ENCODE results near the gene MPV17.
"Not testable (repeated sequence)": the region's sequence is repeated elsewhere in the genome, so short reads cannot be mapped to it uniquely, and the experiment has no call there.

The MPV17 gene, protein sequence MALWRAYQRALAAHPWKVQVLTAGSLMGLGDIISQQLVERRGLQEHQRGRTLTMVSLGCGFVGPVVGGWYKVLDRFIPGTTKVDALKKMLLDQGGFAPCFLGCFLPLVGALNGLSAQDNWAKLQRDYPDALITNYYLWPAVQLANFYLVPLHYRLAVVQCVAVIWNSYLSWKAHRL
- total RNA-seq: 12.8 to 18.0 reads per million in 2 donors

DNA sequence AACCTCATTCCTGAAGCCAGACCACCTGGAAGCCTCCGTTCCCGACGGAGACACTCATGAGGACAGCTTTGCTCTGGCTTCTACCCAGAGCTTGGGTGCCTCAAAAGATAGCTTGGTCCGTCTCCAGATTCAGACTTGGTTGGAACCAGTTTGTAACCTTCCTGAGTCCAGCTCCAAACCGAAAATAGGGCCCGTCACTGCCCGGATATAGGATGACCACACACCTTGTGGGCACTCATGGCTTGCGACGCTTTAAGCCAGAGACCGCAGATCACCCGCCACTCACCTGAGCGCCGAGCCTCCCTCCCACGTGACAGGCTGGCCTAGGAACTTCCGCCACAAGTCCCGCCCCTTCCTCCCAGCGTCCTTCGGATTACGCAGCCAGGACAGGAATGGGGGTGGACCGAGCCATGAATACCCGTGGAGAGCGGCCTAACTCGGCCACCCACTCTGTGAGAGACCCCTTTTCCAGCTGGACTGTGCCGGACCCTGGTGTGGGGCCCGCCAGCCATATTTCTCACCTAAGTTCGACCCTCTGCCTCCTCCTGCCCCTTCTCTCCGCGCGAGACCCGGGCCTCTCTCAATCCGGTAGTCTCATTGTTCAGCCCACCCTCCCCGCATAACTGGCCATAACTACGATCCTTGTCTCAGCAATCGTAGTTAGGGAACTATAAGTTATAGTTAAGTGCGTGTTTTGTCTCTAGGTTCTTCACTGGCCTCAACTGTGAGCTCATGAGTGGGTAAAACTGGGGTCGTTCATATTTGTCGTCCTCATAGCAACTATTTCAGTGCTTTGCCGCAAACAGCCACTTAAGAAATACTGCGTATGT lies at the start of gene MPV17:
Gene MPV17 (minus strand): TSS at position 332 of the 830 bp plus-strand sequence. CDS start 580 bp downstream, outside the sequence.
- peak; percentile 66 to 92 (median 77) for DNase-seq

- peak in 1 of 5 experiments; percentile 49 for DNase-seq
These were observed 48.1 kb upstream of the MPV17 start for GRCh38 chr2:27370816-27371620.

GRCh38 chr2:27370026-27370815 lies 47.3 kb upstream of the MPV17 start, which contains the start of the genes EIF2B4 and SNX17:
EIF2B4 (minus strand) TSS chr2:27370338; CDS start chr2:27370314, 24 bp downstream.
SNX17 (plus strand) TSS chr2:27370616; CDS start chr2:27370744, 128 bp downstream.
- peak; percentile 97 to 100 (median 99) for DNase-seq

DNA sequence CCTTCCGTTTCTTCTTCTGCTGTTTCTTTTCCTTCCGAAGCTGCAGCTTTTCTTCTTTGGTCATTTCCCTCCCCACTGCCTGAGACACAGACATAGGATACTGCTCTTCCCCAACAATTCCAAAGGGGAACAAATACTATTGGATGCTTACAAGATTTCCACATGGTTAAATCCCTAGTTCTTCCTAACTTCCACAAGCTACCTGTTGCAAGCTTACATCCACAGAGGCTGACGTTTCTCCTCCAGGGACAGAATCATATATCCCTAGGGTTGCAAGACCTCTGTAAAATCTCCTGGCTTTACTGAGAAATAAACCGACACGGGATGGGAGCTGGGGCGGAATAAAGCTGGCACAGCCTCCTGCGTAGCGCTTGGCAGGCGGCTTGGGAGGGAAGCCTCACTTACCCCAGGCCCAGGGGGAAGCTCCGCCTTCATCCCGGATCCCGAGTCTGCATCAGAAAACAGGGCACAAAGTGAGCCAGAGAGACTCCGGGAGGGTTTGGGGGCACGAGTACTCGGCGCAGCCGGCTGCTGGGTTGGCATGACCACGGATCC lies 46.7 kb upstream of the MPV17 start:
- no peak for DNase-seq

DNA sequence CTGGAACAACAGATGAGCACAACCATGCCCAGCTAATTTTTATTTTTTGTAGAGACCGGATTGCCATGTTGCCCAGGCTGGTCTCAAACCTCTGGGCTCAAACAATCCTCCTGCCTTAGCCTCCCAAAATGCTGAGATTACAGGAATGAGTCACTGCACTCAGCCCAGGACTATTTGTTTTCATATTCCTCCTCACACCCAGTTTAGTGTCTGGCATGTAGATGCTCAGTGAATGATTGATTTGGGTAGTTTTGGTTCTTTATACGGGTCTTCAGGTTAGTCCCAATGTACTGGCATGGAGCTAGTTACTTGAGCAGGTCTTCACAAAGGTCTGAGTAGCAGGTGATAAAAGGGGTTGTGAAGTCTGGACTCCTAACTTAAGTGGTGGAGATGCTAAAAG lies 41.0 kb upstream of the MPV17 start:
- no peak for DNase-seq

DNA sequence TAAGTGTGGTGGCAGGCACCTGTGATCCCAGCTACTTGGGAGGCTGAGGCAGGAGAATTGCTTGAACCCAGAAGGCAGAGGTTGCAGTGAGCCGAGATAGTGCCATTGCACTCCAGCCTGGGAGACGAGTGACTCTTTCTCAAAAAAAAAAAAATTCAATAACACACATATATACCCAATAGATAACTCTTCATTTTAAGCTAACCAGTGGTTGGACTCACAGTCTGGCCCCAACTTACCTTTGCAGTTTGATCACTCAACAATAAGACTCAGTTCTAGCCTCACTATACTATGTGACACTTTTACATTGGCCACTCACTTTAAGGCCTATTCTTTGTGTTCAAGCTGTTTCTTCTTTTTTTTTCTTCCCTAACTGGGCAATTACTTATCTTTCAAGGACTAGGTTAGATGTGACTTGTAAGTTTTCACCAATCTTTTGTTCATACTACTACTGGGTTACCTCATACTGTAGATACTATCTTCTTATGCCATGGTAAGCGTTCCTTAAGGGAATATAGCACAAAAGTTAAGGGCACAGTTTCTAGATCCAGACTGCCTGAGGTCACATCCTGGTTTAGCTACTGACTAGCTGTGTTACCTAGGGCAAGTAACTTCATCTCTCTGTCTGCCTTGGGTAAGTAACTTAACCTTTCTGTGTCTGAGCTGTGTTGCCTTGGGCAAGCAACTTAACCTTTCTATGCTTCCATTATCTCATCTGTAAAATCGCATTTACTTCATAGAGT lies 40.0 kb upstream of the MPV17 start:
- DNase-seq: no peak

- peak; percentile 75 to 97 (median 88) for DNase-seq
These were observed 33.7 kb upstream of the MPV17 start, which contains the start of gene GTF3C2 for GRCh38 chr2:27356382-27357181. GTF3C2 (minus strand) TSS chr2:27356764; CDS start chr2:27343554, 13,210 bp downstream.

- no peak for DNase-seq
These were observed 33.1 kb upstream of the MPV17 start for GRCh38 chr2:27356056-27356381.

GRCh38 chr2:27354597-27354927 lies 31.7 kb upstream of the MPV17 start:
- no peak for DNase-seq

- DNase-seq: no peak
These were observed 31.1 kb upstream of the MPV17 start for GRCh38 chr2:27353762-27354596.

GRCh38 chr2:27353386-27353761 lies 30.5 kb upstream of the MPV17 start:
- DNase-seq: not testable (repeated sequence)

- DNase-seq: peak in 2 of 5 experiments; percentile 10 to 88
These were observed 29.1 kb upstream of the MPV17 start for GRCh38 chr2:27351802-27352598.

GRCh38 chr2:27350106-27350693 lies 27.3 kb upstream of the MPV17 start:
- DNase-seq: no peak

DNA sequence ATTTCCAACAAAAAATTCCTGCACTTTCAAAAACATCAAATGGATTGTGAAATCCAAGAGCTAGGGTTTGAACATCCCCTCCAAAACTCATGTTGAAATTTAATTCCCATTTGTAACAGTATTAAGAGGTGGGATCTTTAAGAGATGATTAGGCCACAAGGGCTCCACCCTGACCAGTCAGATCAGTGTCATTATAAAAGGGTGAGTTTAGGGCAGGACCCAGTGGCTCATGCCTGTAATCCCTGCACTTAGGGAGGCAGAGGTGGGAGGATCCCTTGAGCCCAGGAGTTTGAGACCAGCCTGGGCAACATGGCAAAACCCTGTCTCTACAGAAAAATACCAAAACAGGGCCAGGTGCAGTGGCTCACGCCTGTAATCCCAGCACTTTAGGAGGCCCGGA lies 24.7 kb upstream of the MPV17 start:
- DNase-seq: no peak

- no peak for DNase-seq
These were observed 13.3 kb upstream of the MPV17 start for GRCh38 chr2:27336173-27336572.

GRCh38 chr2:27335311-27335710 lies 12.4 kb upstream of the MPV17 start:
- no peak for DNase-seq

DNA sequence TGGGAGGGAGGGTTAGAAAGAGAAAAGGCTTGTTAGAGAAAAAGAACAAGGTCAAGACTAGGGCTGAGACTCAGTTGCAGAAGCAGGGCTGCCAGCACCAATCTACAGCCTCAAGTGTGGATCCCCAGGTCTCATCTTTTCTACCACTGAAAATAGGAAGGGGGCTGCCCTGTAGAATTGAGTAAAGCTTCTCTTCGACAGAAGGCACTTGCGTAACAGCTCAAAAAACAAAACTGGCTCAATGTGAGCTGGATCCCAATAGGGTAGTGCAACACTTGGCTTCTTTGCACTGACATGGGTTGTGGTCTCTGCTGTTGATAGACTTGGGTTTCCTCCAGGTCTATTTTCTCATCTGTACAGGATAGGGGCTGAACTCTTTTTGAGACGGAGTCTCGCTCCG lies 1.8 kb upstream of the MPV17 start:
- no peak for DNase-seq

- no peak for DNase-seq
These were observed 844 bp upstream of the MPV17 start for GRCh38 chr2:27323596-27324285.
